Neutrophil (primary cell): Measurements from ENCODE around the gene ENDOD1.

Experiments used
- H3K27ac ChIP-seq: fragments of 200-600 bp; sonication (generic); 2 replicates; pipeline ENCODE4 v1.5.1; 2016; ENCODE audit warnings: mild to moderate bottlenecking, moderate library complexity
- H3K27me3 ChIP-seq: fragments of 200-600 bp; sonication (generic); 2 replicates; pipeline ENCODE4 v1.6.0; 2016; ENCODE audit warnings: mild to moderate bottlenecking
- H3K36me3 ChIP-seq: fragments of 200-600 bp; sonication (generic); 2 replicates; pipeline ENCODE4 v1.5.1; 2017
- H3K4me1 ChIP-seq, 2 experiments: fragments of 200-600 bp in 1 of 2; sonication (generic) in 1 of 2; 1 replicate in 1 of 2; 2 replicates in 1 of 2; pipeline versions ENCODE4 v1.5.1 to v1.6.1; 2013 to 2016; ENCODE audit warnings: low read depth in 1 of 2, low read length in 1 of 2, mild to moderate bottlenecking in 1 of 2, moderate library complexity in 1 of 2; ENCODE audit not compliant: control insufficient read depth in 1 of 2, insufficient read depth in 1 of 2
- H3K4me3 ChIP-seq, 2 experiments: fragments of 200-600 bp in 1 of 2; sonication (generic) in 1 of 2; 1 replicate in 1 of 2; 2 replicates in 1 of 2; pipeline ENCODE4 v1.5.1; 2013 to 2016; ENCODE audit warnings: low read depth in 1 of 2, low read length in 1 of 2, mild to moderate bottlenecking in 1 of 2, moderate library complexity in 1 of 2
- H3K9me3 ChIP-seq: fragments of 200-600 bp; sonication (generic); 2 replicates; pipeline ENCODE4 v1.5.1; 2016
- TF ChIP-seq, protein P1 (sequence below): fragments of 200-600 bp; sonication (generic); IDR thresholded peaks from 2 replicates; pipeline ENCODE4 v1.5.1; 2016; ENCODE audit warnings: antibody characterized with exemption

Gene ENDOD1

DNA sequence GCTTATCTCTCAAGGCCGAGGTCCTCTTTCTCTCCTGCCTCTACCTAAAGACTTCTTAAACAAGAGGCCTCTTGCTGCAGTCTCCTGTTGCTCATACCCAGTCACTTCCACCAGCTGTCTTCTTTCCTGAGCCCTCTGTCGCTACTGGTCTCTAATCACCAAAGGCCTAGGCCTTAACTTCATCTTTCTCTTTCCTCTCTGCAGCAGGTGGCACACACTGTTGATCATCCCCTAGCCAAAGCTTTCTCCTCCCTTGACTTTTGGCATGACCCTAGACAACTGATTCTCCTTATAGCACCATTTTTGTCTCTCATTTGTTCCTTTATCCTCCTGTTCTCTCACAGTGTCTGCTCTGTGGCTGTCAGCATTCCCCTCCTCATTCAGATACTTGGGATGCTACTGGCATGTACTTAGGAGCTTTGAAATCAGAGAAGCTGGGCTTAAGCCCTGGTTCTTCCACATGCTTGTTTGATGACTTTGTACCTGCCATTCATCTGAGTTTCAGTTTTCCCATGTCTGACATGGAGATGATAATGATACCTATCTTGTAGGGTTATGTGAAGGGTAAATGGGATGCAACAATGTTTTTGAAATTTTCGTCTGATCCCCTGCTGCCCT is 22.4 kb downstream of the ENDOD1 start:
- peaks cover 10% of the 10 kb centered on the region for H3K27me3 ChIP-seq

DNA sequence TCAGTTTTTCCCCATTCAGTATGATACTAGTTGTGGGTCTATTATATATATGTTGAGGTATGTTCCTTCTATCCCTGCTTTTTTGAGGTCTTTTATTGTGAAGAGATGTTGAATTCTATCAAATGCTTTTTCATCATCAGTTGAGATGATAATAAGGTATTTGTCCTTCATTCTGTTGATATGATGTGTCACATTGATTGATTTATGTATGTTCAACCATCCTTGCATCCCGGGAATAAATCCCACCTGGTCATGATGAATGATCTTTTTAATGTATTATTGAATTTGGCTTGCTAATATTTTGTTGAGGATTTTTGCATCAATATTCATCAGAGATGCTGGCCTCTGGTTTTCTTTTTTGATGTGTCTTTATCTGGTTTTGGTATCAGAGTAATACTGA is 26.0 kb downstream of the ENDOD1 start:
- Histone ChIP-seq H3K36me3 (no peaks in the 10 kb centered on the region), H3K27me3 (no peaks in the 10 kb centered on the region), H3K4me1 (no peaks in the 10 kb centered on the region), H3K4me3 (no peak overlapping the region), H3K27ac (no peak overlapping the region), H3K9me3 (no peaks in the 10 kb centered on the region)
- TF ChIP-seq, protein P1, sequence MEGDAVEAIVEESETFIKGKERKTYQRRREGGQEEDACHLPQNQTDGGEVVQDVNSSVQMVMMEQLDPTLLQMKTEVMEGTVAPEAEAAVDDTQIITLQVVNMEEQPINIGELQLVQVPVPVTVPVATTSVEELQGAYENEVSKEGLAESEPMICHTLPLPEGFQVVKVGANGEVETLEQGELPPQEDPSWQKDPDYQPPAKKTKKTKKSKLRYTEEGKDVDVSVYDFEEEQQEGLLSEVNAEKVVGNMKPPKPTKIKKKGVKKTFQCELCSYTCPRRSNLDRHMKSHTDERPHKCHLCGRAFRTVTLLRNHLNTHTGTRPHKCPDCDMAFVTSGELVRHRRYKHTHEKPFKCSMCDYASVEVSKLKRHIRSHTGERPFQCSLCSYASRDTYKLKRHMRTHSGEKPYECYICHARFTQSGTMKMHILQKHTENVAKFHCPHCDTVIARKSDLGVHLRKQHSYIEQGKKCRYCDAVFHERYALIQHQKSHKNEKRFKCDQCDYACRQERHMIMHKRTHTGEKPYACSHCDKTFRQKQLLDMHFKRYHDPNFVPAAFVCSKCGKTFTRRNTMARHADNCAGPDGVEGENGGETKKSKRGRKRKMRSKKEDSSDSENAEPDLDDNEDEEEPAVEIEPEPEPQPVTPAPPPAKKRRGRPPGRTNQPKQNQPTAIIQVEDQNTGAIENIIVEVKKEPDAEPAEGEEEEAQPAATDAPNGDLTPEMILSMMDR, result no peak

More for the DNA sequence above, 22.4 kb downstream of the ENDOD1 start:
- Histone ChIP-seq H3K4me3 (no peak overlapping the region), H3K4me1 (no peaks in the 10 kb centered on the region), H3K27ac (no peak overlapping the region), H3K36me3 (no peaks in the 10 kb centered on the region), H3K9me3 (no peaks in the 10 kb centered on the region)
- TF ChIP-seq, protein P1, result no peak

DNA sequence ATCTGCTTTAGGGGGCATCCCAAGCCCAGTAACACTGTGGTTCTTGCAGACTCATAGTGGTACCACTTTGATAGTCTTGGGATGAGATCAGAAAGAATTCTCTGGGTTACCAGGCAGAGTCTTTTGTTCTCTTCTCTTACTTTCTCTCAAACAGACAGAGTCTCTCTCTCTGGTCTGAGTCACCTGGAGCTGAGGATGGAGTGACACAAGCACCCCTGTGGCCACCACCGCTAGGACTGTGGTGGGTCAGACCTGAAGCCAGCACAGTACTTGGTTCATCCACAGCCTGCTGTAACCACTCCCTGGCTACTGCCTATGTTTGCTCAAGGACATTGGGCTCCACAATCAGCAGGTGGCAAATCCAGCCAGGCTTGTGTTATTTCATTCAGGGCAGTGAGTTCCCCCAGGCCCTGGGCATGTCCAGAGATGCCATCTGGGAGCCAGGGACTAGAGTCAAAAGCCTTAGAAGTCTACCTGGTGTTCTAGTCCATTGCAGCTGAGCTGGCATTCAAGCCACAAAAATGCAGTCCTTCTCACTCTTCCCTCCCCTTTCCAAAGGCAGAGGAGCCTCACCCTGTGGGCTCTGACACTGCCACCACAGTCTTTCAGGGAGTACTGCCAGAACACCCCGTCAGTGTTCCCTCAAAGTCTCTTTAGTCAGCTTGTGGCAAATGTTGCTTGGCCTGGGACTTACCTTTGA is 29.9 kb downstream of the ENDOD1 start:
- H3K4me1 ChIP-seq, result no peaks in the 10 kb centered on the region
- H3K36me3 ChIP-seq, result no peaks in the 10 kb centered on the region
- no peak overlapping the region for H3K4me3 ChIP-seq
- TF ChIP-seq, protein P1, result no peak
- no peaks in the 10 kb centered on the region for H3K27me3 ChIP-seq
- H3K9me3 ChIP-seq, result no peaks in the 10 kb centered on the region
- no peak overlapping the region for H3K27ac ChIP-seq

DNA sequence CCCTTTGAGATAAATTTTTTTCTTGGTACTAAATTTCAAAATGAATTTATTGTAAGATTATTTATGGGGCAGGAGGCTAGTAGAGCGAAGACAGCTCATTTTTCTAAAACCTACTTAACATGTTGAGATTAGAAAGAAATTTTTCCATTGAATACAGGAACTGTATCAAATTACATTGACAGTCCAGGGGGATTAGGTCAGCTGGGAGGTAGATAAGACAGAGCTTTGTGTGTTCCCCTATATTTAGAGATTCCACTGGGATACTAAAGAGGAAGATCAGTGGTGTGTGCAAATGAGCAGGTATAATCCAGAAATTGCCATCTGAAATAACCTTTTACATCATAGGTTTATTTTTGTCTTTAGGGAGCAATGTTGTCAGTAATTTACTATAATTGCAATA is 32.1 kb downstream of the ENDOD1 start:
- H3K4me3 ChIP-seq, result no peak overlapping the region
- TF ChIP-seq, protein P1, result no peak

DNA sequence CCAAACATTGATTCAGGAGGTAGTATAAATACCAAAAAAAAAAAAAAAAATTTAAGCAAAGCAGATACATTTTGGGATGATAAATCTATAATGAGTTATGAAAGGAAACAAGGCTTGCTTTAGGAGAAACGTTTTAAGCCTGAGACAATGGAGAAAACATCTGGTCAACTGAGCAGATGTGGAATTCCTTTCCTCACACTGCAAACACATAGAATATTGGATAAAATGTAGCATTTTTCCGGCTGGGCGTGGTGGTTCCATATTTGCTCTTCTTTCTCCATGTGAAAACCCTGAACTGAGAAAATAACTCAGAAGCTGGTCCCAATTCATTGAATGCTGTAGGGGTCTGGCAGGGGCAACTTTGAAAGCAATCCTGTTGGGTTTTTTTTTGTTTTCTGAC is 33.9 kb downstream of the ENDOD1 start:
- TF ChIP-seq, protein P1, result no peak
- Histone ChIP-seq H3K36me3 (no peaks in the 10 kb centered on the region), H3K27me3 (no peaks in the 10 kb centered on the region), H3K9me3 (no peaks in the 10 kb centered on the region), H3K4me1 (no peaks in the 10 kb centered on the region), H3K27ac (no peak overlapping the region), H3K4me3 (no peak overlapping the region)

More for the DNA sequence above, 32.1 kb downstream of the ENDOD1 start:
- no peaks in the 10 kb centered on the region for H3K4me1 ChIP-seq
- H3K9me3 ChIP-seq, result no peaks in the 10 kb centered on the region
- no peaks in the 10 kb centered on the region for H3K27me3 ChIP-seq
- H3K27ac ChIP-seq, result no peak overlapping the region
- H3K36me3 ChIP-seq, result no peaks in the 10 kb centered on the region
